ENCODE results near the gene SIX4.
A peak's percentile ranks its signal among the peaks of the same experiment; 100 is the strongest.
"Not testable (repeated sequence)": the region's sequence is repeated elsewhere in the genome, so short reads cannot be mapped to it uniquely, and the experiment has no call there.

Gene SIX4

GRCh38 chr14:60738843-60739508 is 14.8 kb upstream of the SIX4 start:
- Histone ChIP-seq H3K9me3 (ENCODE audit: control insufficient read depth, low read length) (no peaks in the 10 kb centered on the region), H3K36me3 (ENCODE audit: control insufficient read depth, insufficient read depth, low read length, severe bottlenecking) (no peaks in the 10 kb centered on the region), H3K4me3 (ENCODE audit: low read length) (no peak overlapping the region), H3K9ac (ENCODE audit: low read length) (no peak overlapping the region), H3K27me3 (replicated peaks; ENCODE audit: control insufficient read depth, insufficient read depth, low read length) (no peaks in the 10 kb centered on the region), H3K4me1 (ENCODE audit: control insufficient read depth, insufficient read depth, low read length) (peaks cover 28% of the 10 kb centered on the region)
- DNase-seq (ENCODE audit: low read depth): peak; percentile 39

- H3K4me3 ChIP-seq (ENCODE audit: low read length): peak overlapping the region; percentile 89
- no peaks in the 10 kb centered on the region for H3K36me3 ChIP-seq (ENCODE audit: control insufficient read depth, insufficient read depth, low read length, severe bottlenecking)
- peak overlapping the region; percentile 95 for H3K9ac ChIP-seq (ENCODE audit: low read length)
- H3K4me1 ChIP-seq (ENCODE audit: control insufficient read depth, insufficient read depth, low read length): peaks cover 28% of the 10 kb centered on the region
- H3K27me3 ChIP-seq (replicated peaks; ENCODE audit: control insufficient read depth, insufficient read depth, low read length): no peaks in the 10 kb centered on the region
- DNase-seq (ENCODE audit: low read depth): peak; percentile 88
- no peaks in the 10 kb centered on the region for H3K9me3 ChIP-seq (ENCODE audit: control insufficient read depth, low read length)
Observed at GRCh38 chr14:60736494-60736893, 12.3 kb upstream of the SIX4 start.

- H3K9me3 ChIP-seq (ENCODE audit: control insufficient read depth, low read length): no peaks in the 10 kb centered on the region
- H3K36me3 ChIP-seq (ENCODE audit: control insufficient read depth, insufficient read depth, low read length, severe bottlenecking): no peaks in the 10 kb centered on the region
- DNase-seq (ENCODE audit: low read depth): peak; percentile 42
- H3K4me3 ChIP-seq (ENCODE audit: low read length): peak overlapping the region; percentile 89
- H3K27me3 ChIP-seq (replicated peaks; ENCODE audit: control insufficient read depth, insufficient read depth, low read length): no peaks in the 10 kb centered on the region
- peaks cover 28% of the 10 kb centered on the region for H3K4me1 ChIP-seq (ENCODE audit: control insufficient read depth, insufficient read depth, low read length)
- peak overlapping the region; percentile 95 for H3K9ac ChIP-seq (ENCODE audit: low read length)
Observed at GRCh38 chr14:60735416-60735815, 11.3 kb upstream of the SIX4 start.

- peak within 1 kb of the TSS; percentile 95 for H3K9ac ChIP-seq (ENCODE audit: low read length)
- H3K4me3 ChIP-seq (ENCODE audit: low read length): peak within 1 kb of the TSS; percentile 89
- H3K4me1 ChIP-seq (ENCODE audit: control insufficient read depth, insufficient read depth, low read length): peaks cover 28% of the 10 kb centered on the region
- H3K27me3 ChIP-seq (replicated peaks; ENCODE audit: control insufficient read depth, insufficient read depth, low read length): no peaks in the 10 kb centered on the region
- no peaks in the 10 kb centered on the region for H3K9me3 ChIP-seq (ENCODE audit: control insufficient read depth, low read length)
- peak; percentile 90 for DNase-seq (ENCODE audit: low read depth)
- H3K36me3 ChIP-seq (ENCODE audit: control insufficient read depth, insufficient read depth, low read length, severe bottlenecking): no peaks in the 10 kb centered on the region
Observed at GRCh38 chr14:60734465-60735242, 10.5 kb upstream of the SIX4 start, which contains the start of gene MNAT1. MNAT1 (plus strand) TSS chr14:60734761; CDS start chr14:60734863, 102 bp downstream.

GRCh38 chr14:60732840-60733483 is 8.8 kb upstream of the SIX4 start:
- Histone ChIP-seq H3K9me3 (ENCODE audit: control insufficient read depth, low read length) (no peaks in the 10 kb centered on the region), H3K27me3 (replicated peaks; ENCODE audit: control insufficient read depth, insufficient read depth, low read length) (no peaks in the 10 kb centered on the region)
- DNase-seq (ENCODE audit: low read depth): no peak

GRCh38 chr14:60731291-60731690 is 7.1 kb upstream of the SIX4 start:
- H3K4me3 ChIP-seq (ENCODE audit: low read length); H3K9me3 ChIP-seq (ENCODE audit: control insufficient read depth, low read length); H3K27me3 ChIP-seq (replicated peaks; ENCODE audit: control insufficient read depth, insufficient read depth, low read length); DNase-seq (ENCODE audit: low read depth); H3K4me1 ChIP-seq (ENCODE audit: control insufficient read depth, insufficient read depth, low read length); H3K36me3 ChIP-seq (ENCODE audit: control insufficient read depth, insufficient read depth, low read length, severe bottlenecking); H3K9ac ChIP-seq (ENCODE audit: low read length): not testable (repeated sequence)

More at GRCh38 chr14:60732840-60733483, 8.8 kb upstream of the SIX4 start:
- H3K4me1 ChIP-seq (ENCODE audit: control insufficient read depth, insufficient read depth, low read length): peaks cover 19% of the 10 kb centered on the region
- H3K9ac ChIP-seq (ENCODE audit: low read length): no peak overlapping the region
- H3K36me3 ChIP-seq (ENCODE audit: control insufficient read depth, insufficient read depth, low read length, severe bottlenecking): no peaks in the 10 kb centered on the region
- no peak overlapping the region for H3K4me3 ChIP-seq (ENCODE audit: low read length)

GRCh38 chr14:60723116-60723906 is 840 bp downstream of the SIX4 start:
- Histone ChIP-seq H3K36me3 (ENCODE audit: control insufficient read depth, insufficient read depth, low read length, severe bottlenecking) (peaks cover 11% of the 10 kb centered on the region), H3K4me3 (ENCODE audit: low read length) (peak overlapping the region; percentile 89), H3K9ac (ENCODE audit: low read length) (peak overlapping the region; percentile 92), H3K4me1 (ENCODE audit: control insufficient read depth, insufficient read depth, low read length) (peaks cover 11% of the 10 kb centered on the region), H3K27me3 (replicated peaks; ENCODE audit: control insufficient read depth, insufficient read depth, low read length) (no peaks in the 10 kb centered on the region), H3K9me3 (ENCODE audit: control insufficient read depth, low read length) (no peaks in the 10 kb centered on the region)
- DNase-seq (ENCODE audit: low read depth): peak; percentile 75

- H3K36me3 ChIP-seq (ENCODE audit: control insufficient read depth, insufficient read depth, low read length, severe bottlenecking): peaks cover 11% of the 10 kb centered on the region
- peaks cover 14% of the 10 kb centered on the region for H3K4me1 ChIP-seq (ENCODE audit: control insufficient read depth, insufficient read depth, low read length)
- H3K9ac ChIP-seq (ENCODE audit: low read length): peak overlapping the region; percentile 92
- DNase-seq (ENCODE audit: low read depth): peak; percentile 87
- H3K9me3 ChIP-seq (ENCODE audit: control insufficient read depth, low read length): no peaks in the 10 kb centered on the region
- H3K4me3 ChIP-seq (ENCODE audit: low read length): peak overlapping the region; percentile 89
- H3K27me3 ChIP-seq (replicated peaks; ENCODE audit: control insufficient read depth, insufficient read depth, low read length): no peaks in the 10 kb centered on the region
Observed at GRCh38 chr14:60722357-60723115, 1.6 kb downstream of the SIX4 start.

- Histone ChIP-seq H3K9ac (ENCODE audit: low read length) (peak overlapping the region; percentile 92), H3K36me3 (ENCODE audit: control insufficient read depth, insufficient read depth, low read length, severe bottlenecking) (peaks cover 14% of the 10 kb centered on the region), H3K27me3 (replicated peaks; ENCODE audit: control insufficient read depth, insufficient read depth, low read length) (no peaks in the 10 kb centered on the region), H3K9me3 (ENCODE audit: control insufficient read depth, low read length) (no peaks in the 10 kb centered on the region), H3K4me1 (ENCODE audit: control insufficient read depth, insufficient read depth, low read length) (peaks cover 14% of the 10 kb centered on the region), H3K4me3 (ENCODE audit: low read length) (peak overlapping the region; percentile 89)
- DNase-seq (ENCODE audit: low read depth): no peak
Observed at GRCh38 chr14:60722107-60722356, 2.1 kb downstream of the SIX4 start.

- peaks cover 14% of the 10 kb centered on the region for H3K36me3 ChIP-seq (ENCODE audit: control insufficient read depth, insufficient read depth, low read length, severe bottlenecking)
- no peaks in the 10 kb centered on the region for H3K9me3 ChIP-seq (ENCODE audit: control insufficient read depth, low read length)
- H3K9ac ChIP-seq (ENCODE audit: low read length): peak overlapping the region; percentile 92
- peak overlapping the region; percentile 89 for H3K4me3 ChIP-seq (ENCODE audit: low read length)
- DNase-seq (ENCODE audit: low read depth): peak; percentile 84
- no peaks in the 10 kb centered on the region for H3K27me3 ChIP-seq (replicated peaks; ENCODE audit: control insufficient read depth, insufficient read depth, low read length)
- peaks cover 14% of the 10 kb centered on the region for H3K4me1 ChIP-seq (ENCODE audit: control insufficient read depth, insufficient read depth, low read length)
Observed at GRCh38 chr14:60721326-60722106, 2.6 kb downstream of the SIX4 start.
